ENCODE results near the gene RABL2B.

The RABL2B gene

DNA sequence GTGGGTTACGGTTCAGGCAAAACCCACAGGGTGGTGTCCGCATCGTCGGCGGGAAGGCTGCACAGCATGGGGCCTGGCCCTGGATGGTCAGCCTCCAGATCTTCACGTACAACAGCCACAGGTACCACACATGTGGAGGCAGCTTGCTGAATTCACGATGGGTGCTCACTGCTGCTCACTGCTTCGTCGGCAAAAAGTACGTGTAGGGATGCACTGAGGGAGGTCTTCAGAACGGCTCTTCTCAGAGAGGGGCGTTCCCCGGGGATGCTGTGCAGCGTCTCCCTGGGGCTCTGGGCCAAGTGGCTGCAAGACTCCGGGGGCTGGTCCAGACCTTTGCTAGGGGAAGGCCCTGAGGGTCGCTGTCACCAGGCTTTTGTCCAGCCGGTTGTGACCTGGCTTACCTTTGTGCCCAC, 44.2 kb downstream of the RABL2B start:
- peaks cover 0 to 2% of the 10 kb centered on the region in 2 donors for H3K9me3 ChIP-seq (replicated peaks in 1 of 2; ENCODE audit: control insufficient read depth in 2 of 2, insufficient read depth in 1 of 2, low read depth in 1 of 2, low read length in 2 of 2)
- H2BK120ac ChIP-seq (ENCODE audit: low read depth, low read length), result no peak overlapping the region
- H3K9ac ChIP-seq (ENCODE audit: low read depth, low read length, poor library complexity), result no peak overlapping the region
- DNase-seq (ENCODE audit: low spot score), result no peak
- H3K4ac ChIP-seq (ENCODE audit: low read length), result no peak overlapping the region
- H3K4me1 ChIP-seq (ENCODE audit: control insufficient read depth in 2 of 2, insufficient read depth in 1 of 2, low read depth in 1 of 2, low read length in 2 of 2), result no peaks in the 10 kb centered on the region
- peak overlapping the region; percentile 87 for H2BK5ac ChIP-seq (ENCODE audit: low read length)
- no peak overlapping the region for H3K14ac ChIP-seq (ENCODE audit: low read length)
- H3K4me2 ChIP-seq (ENCODE audit: insufficient read depth, low read length, poor library complexity, severe bottlenecking), result no peak overlapping the region
- WGBS, 2 donors (ENCODE audit: extremely low coverage in 2 of 2, insufficient read length in 2 of 2, insufficient replicate concordance in 1 of 2), result no CpG with 5 or more reads among the region's 17 CpGs
- no peaks in the 10 kb centered on the region for H3K79me1 ChIP-seq (ENCODE audit: low read depth, low read length)
- H4K91ac ChIP-seq (ENCODE audit: low read depth, low read length, poor library complexity), result no peak overlapping the region
- no peak overlapping the region for H3K27ac ChIP-seq (replicated peaks; ENCODE audit: low read length)
- no peaks in the 10 kb centered on the region for H3K36me3 ChIP-seq (replicated peaks in 1 of 2; ENCODE audit: control insufficient read depth in 2 of 2, insufficient read depth in 2 of 2, low read length in 2 of 2)
- no peak overlapping the region for H2BK15ac ChIP-seq (ENCODE audit: low read length)
- H3K4me3 ChIP-seq (ENCODE audit: low read length in 2 of 2), result no peak overlapping the region
- H3K27me3 ChIP-seq (ENCODE audit: control insufficient read depth in 3 of 3, insufficient read depth in 3 of 3, low read depth in 1 of 3, low read length in 3 of 3), result peaks cover 0 to 10% (median 0%) of the 10 kb centered on the region in 3 experiments
- H2AFZ ChIP-seq (ENCODE audit: low read length), result no peak overlapping the region
- no peak overlapping the region for H2BK12ac ChIP-seq (ENCODE audit: low read length)
- H2AK5ac ChIP-seq (ENCODE audit: low read depth, low read length), result no peak overlapping the region
- peak overlapping the region; percentile 44 for H3K18ac ChIP-seq (ENCODE audit: low read length)
- H4K8ac ChIP-seq (ENCODE audit: low read depth, low read length), result no peak overlapping the region
- no peak overlapping the region for H3K23ac ChIP-seq (ENCODE audit: low read depth, low read length, poor library complexity)

GRCh38 chr22:50738649-50739227, 44.7 kb downstream of the RABL2B start:
- H2BK12ac ChIP-seq (ENCODE audit: low read length), result peak overlapping the region; percentile 41
- DNase-seq (ENCODE audit: low spot score), result no peak
- no peak overlapping the region for H3K27ac ChIP-seq (replicated peaks; ENCODE audit: low read length)
- H3K79me1 ChIP-seq (ENCODE audit: low read depth, low read length), result no peaks in the 10 kb centered on the region
- H3K18ac ChIP-seq (ENCODE audit: low read length), result peak overlapping the region; percentile 48
- H2BK120ac ChIP-seq (ENCODE audit: low read depth, low read length), result no peak overlapping the region
- no peak overlapping the region for H2AK5ac ChIP-seq (ENCODE audit: low read depth, low read length)
- no peak overlapping the region for H2AFZ ChIP-seq (ENCODE audit: low read length)
- H2BK5ac ChIP-seq (ENCODE audit: low read length), result peak overlapping the region; percentile 87
- H3K4ac ChIP-seq (ENCODE audit: low read length), result no peak overlapping the region
- H3K9me3 ChIP-seq (replicated peaks in 1 of 2; ENCODE audit: control insufficient read depth in 2 of 2, insufficient read depth in 1 of 2, low read depth in 1 of 2, low read length in 2 of 2), result peaks cover 0 to 2% of the 10 kb centered on the region in 2 donors
- H4K91ac ChIP-seq (ENCODE audit: low read depth, low read length, poor library complexity), result no peak overlapping the region
- H4K8ac ChIP-seq (ENCODE audit: low read depth, low read length), result no peak overlapping the region
- H3K23ac ChIP-seq (ENCODE audit: low read depth, low read length, poor library complexity), result no peak overlapping the region
- peak overlapping the region in 1 of 2 donors; percentile 16 for H3K4me3 ChIP-seq (ENCODE audit: low read length in 2 of 2)
- no peak overlapping the region for H2BK15ac ChIP-seq (ENCODE audit: low read length)
- no peak overlapping the region for H3K14ac ChIP-seq (ENCODE audit: low read length)
- no peak overlapping the region for H3K4me2 ChIP-seq (ENCODE audit: insufficient read depth, low read length, poor library complexity, severe bottlenecking)
- no CpG with 5 or more reads among the region's 10 CpGs for WGBS, 2 donors (ENCODE audit: extremely low coverage in 2 of 2, insufficient read length in 2 of 2, insufficient replicate concordance in 1 of 2)
- H3K4me1 ChIP-seq (ENCODE audit: control insufficient read depth in 2 of 2, insufficient read depth in 1 of 2, low read depth in 1 of 2, low read length in 2 of 2), result peaks cover 0 to 2% of the 10 kb centered on the region in 2 donors
- peaks cover 0 to 10% (median 0%) of the 10 kb centered on the region in 3 experiments for H3K27me3 ChIP-seq (ENCODE audit: control insufficient read depth in 3 of 3, insufficient read depth in 3 of 3, low read depth in 1 of 3, low read length in 3 of 3)
- H3K9ac ChIP-seq (ENCODE audit: low read depth, low read length, poor library complexity), result no peak overlapping the region
- no peaks in the 10 kb centered on the region for H3K36me3 ChIP-seq (replicated peaks in 1 of 2; ENCODE audit: control insufficient read depth in 2 of 2, insufficient read depth in 2 of 2, low read length in 2 of 2)

DNA sequence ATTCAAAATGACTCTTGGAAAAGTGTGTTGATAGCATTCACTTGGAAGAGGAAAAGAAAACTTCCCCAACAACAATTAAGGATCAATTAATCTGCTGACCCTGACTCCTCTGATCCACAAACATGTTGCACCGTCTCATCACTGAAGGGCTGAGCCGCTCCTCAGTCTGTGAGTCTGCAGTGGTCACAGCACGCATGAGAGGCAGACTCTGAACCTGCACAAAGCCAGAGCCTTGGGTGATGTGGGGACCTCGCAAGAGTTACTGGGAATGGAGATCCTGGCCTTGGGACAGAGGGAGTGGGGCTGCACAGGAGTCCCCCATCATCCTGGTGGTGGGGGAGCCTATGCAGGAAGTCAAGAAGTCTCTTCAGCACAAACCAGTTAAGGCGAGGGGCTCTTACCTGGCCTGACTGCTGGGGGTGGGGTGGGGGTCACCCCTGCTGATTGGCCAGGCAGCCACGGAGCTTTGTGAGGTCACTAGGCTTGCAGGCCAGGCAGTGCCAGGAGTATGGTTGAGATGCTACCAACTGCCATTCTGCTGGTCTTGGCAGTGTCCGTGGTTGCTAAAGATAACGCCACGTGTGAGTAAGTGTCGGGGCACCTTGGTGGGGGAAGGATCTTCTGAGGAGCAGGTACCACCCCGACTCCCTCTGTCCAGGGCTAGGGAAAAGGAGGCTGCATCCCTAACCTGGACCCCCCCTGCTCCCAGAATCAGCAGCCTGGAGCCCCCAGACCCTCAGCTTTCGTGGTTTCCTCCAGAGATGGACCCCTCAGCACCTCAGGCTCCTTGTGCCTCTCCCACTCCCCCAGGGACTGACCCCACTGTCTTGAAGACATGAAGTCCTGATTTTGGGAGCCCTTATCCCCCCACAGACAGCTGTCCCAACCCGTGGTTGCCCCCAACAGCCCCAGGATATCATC, 45.4 kb downstream of the RABL2B start, which contains the start of gene ACR:
Gene ACR, plus strand, starts transcription at position 477 of the 921 bp plus-strand sequence. Its CDS starts 32 bp downstream, at position 509.
- Histone ChIP-seq H2BK15ac (ENCODE audit: low read length) (peak within 1 kb of the TSS; percentile 67), H3K23ac (ENCODE audit: low read depth, low read length, poor library complexity) (no peak within 1 kb of the TSS), H3K27ac (replicated peaks; ENCODE audit: low read length) (no peak within 1 kb of the TSS), H2BK5ac (ENCODE audit: low read length) (peak within 1 kb of the TSS; percentile 87), H3K36me3 (replicated peaks in 1 of 2; ENCODE audit: control insufficient read depth in 2 of 2, insufficient read depth in 2 of 2, low read length in 2 of 2) (no peaks in the 10 kb centered on the region), H2BK120ac (ENCODE audit: low read depth, low read length) (peak within 1 kb of the TSS; percentile 1), H3K14ac (ENCODE audit: low read length) (peak within 1 kb of the TSS; percentile 82), H3K9ac (ENCODE audit: low read depth, low read length, poor library complexity) (no peak within 1 kb of the TSS), H3K18ac (ENCODE audit: low read length) (peak within 1 kb of the TSS; percentile 48), H4K8ac (ENCODE audit: low read depth, low read length) (no peak within 1 kb of the TSS), H3K4me3 (ENCODE audit: low read length in 2 of 2) (peak within 1 kb of the TSS in 1 of 2 donors; percentile 16), H2AK5ac (ENCODE audit: low read depth, low read length) (no peak within 1 kb of the TSS), H2BK12ac (ENCODE audit: low read length) (peak within 1 kb of the TSS; percentile 41), H3K79me1 (ENCODE audit: low read depth, low read length) (no peaks in the 10 kb centered on the region), H3K27me3 (ENCODE audit: control insufficient read depth in 3 of 3, insufficient read depth in 3 of 3, low read depth in 1 of 3, low read length in 3 of 3) (peaks cover 0 to 10% (median 0%) of the 10 kb centered on the region in 3 experiments), H3K9me3 (replicated peaks in 1 of 2; ENCODE audit: control insufficient read depth in 2 of 2, insufficient read depth in 1 of 2, low read depth in 1 of 2, low read length in 2 of 2) (peaks cover 0 to 2% of the 10 kb centered on the region in 2 donors), H3K4me1 (ENCODE audit: control insufficient read depth in 2 of 2, insufficient read depth in 1 of 2, low read depth in 1 of 2, low read length in 2 of 2) (peaks cover 0 to 6% of the 10 kb centered on the region in 2 donors), H3K4me2 (ENCODE audit: insufficient read depth, low read length, poor library complexity, severe bottlenecking) (no peak within 1 kb of the TSS), H3K4ac (ENCODE audit: low read length) (peak within 1 kb of the TSS; percentile 23), H2AFZ (ENCODE audit: low read length) (no peak within 1 kb of the TSS), H4K91ac (ENCODE audit: low read depth, low read length, poor library complexity) (no peak within 1 kb of the TSS)
- WGBS, 2 donors (ENCODE audit: extremely low coverage in 2 of 2, insufficient read length in 2 of 2, insufficient replicate concordance in 1 of 2), result no CpG with 5 or more reads among the region's 13 CpGs
- DNase-seq (ENCODE audit: low spot score), result no peak

DNA sequence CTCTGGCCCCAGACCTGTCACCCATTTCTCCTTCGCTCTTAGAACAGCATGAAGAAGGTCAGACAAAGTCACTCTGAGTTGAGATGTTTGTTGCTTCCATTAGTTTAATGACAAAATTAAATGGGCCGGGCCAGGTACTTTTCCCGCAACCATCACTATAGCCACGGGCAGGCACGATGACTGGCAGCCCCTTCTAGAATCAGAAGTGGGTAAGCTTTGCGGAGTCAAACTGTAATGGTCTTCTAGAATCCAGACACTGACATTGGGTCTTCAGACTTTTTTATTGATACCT, 47.8 kb downstream of the RABL2B start:
- Histone ChIP-seq H2BK5ac (ENCODE audit: low read length) (no peak overlapping the region), H3K4me2 (ENCODE audit: insufficient read depth, low read length, poor library complexity, severe bottlenecking) (no peak overlapping the region), H3K27me3 (ENCODE audit: control insufficient read depth in 3 of 3, insufficient read depth in 3 of 3, low read depth in 1 of 3, low read length in 3 of 3) (peaks cover 0 to 20% (median 0%) of the 10 kb centered on the region in 3 experiments), H3K27ac (replicated peaks; ENCODE audit: low read length) (no peak overlapping the region), H3K79me1 (ENCODE audit: low read depth, low read length) (peaks cover 2% of the 10 kb centered on the region), H3K4ac (ENCODE audit: low read length) (no peak overlapping the region), H3K4me3 (ENCODE audit: low read length in 2 of 2) (no peak overlapping the region), H4K91ac (ENCODE audit: low read depth, low read length, poor library complexity) (no peak overlapping the region), H2BK12ac (ENCODE audit: low read length) (no peak overlapping the region), H3K18ac (ENCODE audit: low read length) (no peak overlapping the region), H4K8ac (ENCODE audit: low read depth, low read length) (no peak overlapping the region), H2BK120ac (ENCODE audit: low read depth, low read length) (no peak overlapping the region), H2AK5ac (ENCODE audit: low read depth, low read length) (no peak overlapping the region), H3K9ac (ENCODE audit: low read depth, low read length, poor library complexity) (no peak overlapping the region), H3K9me3 (replicated peaks in 1 of 2; ENCODE audit: control insufficient read depth in 2 of 2, insufficient read depth in 1 of 2, low read depth in 1 of 2, low read length in 2 of 2) (peaks cover 0 to 2% of the 10 kb centered on the region in 2 donors), H3K4me1 (ENCODE audit: control insufficient read depth in 2 of 2, insufficient read depth in 1 of 2, low read depth in 1 of 2, low read length in 2 of 2) (peaks cover 0 to 9% of the 10 kb centered on the region in 2 donors), H2AFZ (ENCODE audit: low read length) (no peak overlapping the region), H3K36me3 (replicated peaks in 1 of 2; ENCODE audit: control insufficient read depth in 2 of 2, insufficient read depth in 2 of 2, low read length in 2 of 2) (no peaks in the 10 kb centered on the region), H3K23ac (ENCODE audit: low read depth, low read length, poor library complexity) (no peak overlapping the region), H2BK15ac (ENCODE audit: low read length) (no peak overlapping the region), H3K14ac (ENCODE audit: low read length) (no peak overlapping the region)
- DNase-seq (ENCODE audit: low spot score), result no peak
- no CpG with 5 or more reads among the region's 6 CpGs for WGBS, 2 donors (ENCODE audit: extremely low coverage in 2 of 2, insufficient read length in 2 of 2, insufficient replicate concordance in 1 of 2)

All from neuronal stem cell (in vitro differentiated cells).